GM12872 (cell line): ENCODE data around the gene NLRP9.

Experiments
- CTCF ChIP-seq: IDR thresholded peaks from 3 replicates; pipeline ENCODE4 v1.5.1; 2011; ENCODE audit warnings: low read depth, mild to moderate bottlenecking, low read length, moderate library complexity; ENCODE audit not compliant: insufficient read depth

Gene NLRP9

GRCh38 chr19:55753401-55753800 is 15.2 kb upstream of the NLRP9 start:
- no peak for TF ChIP-seq CTCF

- no peak for TF ChIP-seq CTCF
Observed at GRCh38 chr19:55750715-55751114, 12.5 kb upstream of the NLRP9 start.

- no peak for TF ChIP-seq CTCF
Observed at GRCh38 chr19:55723491-55723890, 14.7 kb downstream of the NLRP9 start.

- no peak for TF ChIP-seq CTCF
Observed at GRCh38 chr19:55720801-55721200, 17.4 kb downstream of the NLRP9 start.

GRCh38 chr19:55720214-55720746 is 17.9 kb downstream of the NLRP9 start:
- no peak for TF ChIP-seq CTCF

GRCh38 chr19:55717251-55717650 is 21.0 kb downstream of the NLRP9 start:
- TF ChIP-seq CTCF = no peak

GRCh38 chr19:55716531-55716930 is 21.7 kb downstream of the NLRP9 start:
- TF ChIP-seq CTCF = no peak
